Pulmonary artery endothelial cell (primary cell): ENCODE measurements around the gene TSPAN1. TPM values are rescaled to one million over a fixed set of nuclear protein-coding genes. Genes with fewer than 3 reads are reported as not detected.
"Not testable (repeated sequence)": the region's sequence is repeated elsewhere in the genome, so short reads cannot be mapped to it uniquely, and the experiment has no call there.

Source experiments
- DNase-seq: peaks from one replicate; pipeline ENCODE4 v3.0.0-alpha.2; 2011; ENCODE audit warnings: low read depth, low spot score
- total RNA-seq: library from RNA; depleted of rRNA; stranded (reverse); fragments of >200 nt; gene quantifications from 2 replicates; pipeline ENCODE4 v1.2.3, GENCODE V29; 2014

Gene TSPAN1
- total RNA-seq, 1 donor from 2014 or later, result 0.59 TPM

GRCh38 chr1:46218443-46218842, 43.6 kb downstream of the TSPAN1 start:
- no peak for DNase-seq

- DNase-seq, result no peak
Observed at GRCh38 chr1:46219551-46220520, 44.9 kb downstream of the TSPAN1 start.

- no peak for DNase-seq
Observed at GRCh38 chr1:46220808-46221207, 45.9 kb downstream of the TSPAN1 start.

- no peak for DNase-seq
Observed at GRCh38 chr1:46221749-46222148, 46.9 kb downstream of the TSPAN1 start.

- DNase-seq, result not testable (repeated sequence)
Observed at GRCh38 chr1:46223055-46223454, 48.2 kb downstream of the TSPAN1 start.

GRCh38 chr1:46223472-46223943, 48.6 kb downstream of the TSPAN1 start:
- peak; percentile 75 for DNase-seq

GRCh38 chr1:46224966-46225365, 50.1 kb downstream of the TSPAN1 start:
- DNase-seq, result no peak

GRCh38 chr1:46231231-46231630, 56.3 kb downstream of the TSPAN1 start:
- not testable (repeated sequence) for DNase-seq

Other genes starting within 250 kb of the TSPAN1 start
- gene PIK3R3, start 42.5 kb upstream of the TSPAN1 start, total RNA-seq, result 10.7 and 11.4 TPM in 2 replicates
- not detected in 2 replicates for gene P3R3URF, start 1.4 kb downstream of the TSPAN1 start, total RNA-seq
- 46.2 and 48.9 TPM in 2 replicates for gene POMGNT1, start 23.3 kb downstream of the TSPAN1 start, total RNA-seq
- gene LURAP1, start 28.2 kb downstream of the TSPAN1 start, total RNA-seq, result 2.0 and 3.4 TPM in 2 replicates
- 5.1 and 7.4 TPM in 2 replicates for gene RAD54L, start 72.7 kb downstream of the TSPAN1 start, total RNA-seq
- gene LRRC41, start 128.5 kb downstream of the TSPAN1 start, total RNA-seq, result 61.6 and 67.6 TPM in 2 replicates
- 191 and 376 TPM in 2 replicates for gene UQCRH, start 128.6 kb downstream of the TSPAN1 start, total RNA-seq
- 17.3 and 22.8 TPM in 2 replicates for gene NSUN4, start 165.7 kb downstream of the TSPAN1 start, total RNA-seq
- gene FAAH, start 219.2 kb downstream of the TSPAN1 start, total RNA-seq, result 0.39 and 0.46 TPM in 2 replicates